Gastroesophageal sphincter (tissue), 4 donors: Measurements from ENCODE around the gene WDR5. TPM values are rescaled to one million over a fixed set of nuclear protein-coding genes. Genes with fewer than 3 reads are reported as not detected.

ENCODE experiments used
- ATAC-seq: fragments of 150-250 bp; one replicate; pipeline ENCODE4 v1.9.1; 2016; ENCODE audit warnings: mild to moderate bottlenecking, moderate library complexity
- H3K27ac ChIP-seq, 4 donors: fragments of 200-600 bp; sonication (generic) in 3 of 4; 1 replicate in 3 of 4; 2 replicates in 1 of 4; pipeline ENCODE4 v1.5.1; 2016 to 2019
- H3K27me3 ChIP-seq: fragments of 200-600 bp; sonication (generic); one replicate; pipeline ENCODE4 v1.5.1; 2019
- H3K36me3 ChIP-seq, 2 donors: fragments of 200-600 bp; sonication (generic); one replicate each; pipeline ENCODE4 v1.5.1; 2019; ENCODE audit warnings: control low read depth in 1 of 2
- H3K4me1 ChIP-seq, 3 donors: fragments of 200-600 bp; sonication (generic); 1 replicate in 2 of 3; 2 replicates in 1 of 3; pipeline ENCODE4 v1.5.1; 2016 to 2019; ENCODE audit warnings: control low read depth in 2 of 3
- H3K4me3 ChIP-seq, 2 donors: fragments of 200-600 bp; sonication (generic); one replicate each; pipeline ENCODE4 v1.5.1; 2019; ENCODE audit warnings: mild to moderate bottlenecking in 1 of 2, moderate library complexity in 1 of 2
- H3K9me3 ChIP-seq, 3 donors: fragments of 200-600 bp; sonication (generic); one replicate each; pipeline ENCODE4 v1.5.1; 2017 to 2019; ENCODE audit warnings: control low read depth in 2 of 3
- EP300 ChIP-seq: sonication (generic); formaldehyde crosslinking; IDR thresholded peaks from one replicate; pipeline ENCODE4 v1.6.1; 2017; ENCODE audit warnings: antibody characterized with exemption, mild to moderate bottlenecking
- POLR2A ChIP-seq, 2 donors: fragments of 450-650 bp; IDR thresholded peaks; one replicate each; pipeline ENCODE4 v1.6.1; 2017; ENCODE audit warnings: antibody characterized with exemption in 2 of 2, mild to moderate bottlenecking in 2 of 2, moderate library complexity in 1 of 2
- POLR2AphosphoS5 ChIP-seq: sonication (generic); formaldehyde crosslinking; IDR thresholded peaks from one replicate; pipeline ENCODE4 v1.6.1; 2017; ENCODE audit warnings: antibody characterized with exemption
- WGBS, 2 donors: methylation state at CpG; one replicate each; pipeline ENCODE4 v1.1.5; 2018; ENCODE audit warnings: low coverage in 1 of 2; 5-methylcytosine and 5-hydroxymethylcytosine counted together
- total RNA-seq, 4 donors: library from RNA; depleted of rRNA; stranded (reverse); fragments of >200 nt; gene quantifications; one replicate each; pipeline ENCODE4 v1.1.0, GENCODE V29; 2016
- TF ChIP-seq, protein P1 (sequence below), 4 experiments: fragments of 200-600 bp in 2 of 4; fragments of 450-650 bp in 2 of 4; sonication (generic) in 1 of 4; IDR thresholded peaks; one replicate each; pipeline ENCODE4 v1.5.1; 2017 to 2019; ENCODE audit warnings: antibody characterized with exemption in 4 of 4, mild to moderate bottlenecking in 2 of 4, moderate library complexity in 2 of 4

The WDR5 gene
- total RNA-seq, 4 donors from 2014 or later = 16.4 to 30.2 (median 24.8) TPM

DNA sequence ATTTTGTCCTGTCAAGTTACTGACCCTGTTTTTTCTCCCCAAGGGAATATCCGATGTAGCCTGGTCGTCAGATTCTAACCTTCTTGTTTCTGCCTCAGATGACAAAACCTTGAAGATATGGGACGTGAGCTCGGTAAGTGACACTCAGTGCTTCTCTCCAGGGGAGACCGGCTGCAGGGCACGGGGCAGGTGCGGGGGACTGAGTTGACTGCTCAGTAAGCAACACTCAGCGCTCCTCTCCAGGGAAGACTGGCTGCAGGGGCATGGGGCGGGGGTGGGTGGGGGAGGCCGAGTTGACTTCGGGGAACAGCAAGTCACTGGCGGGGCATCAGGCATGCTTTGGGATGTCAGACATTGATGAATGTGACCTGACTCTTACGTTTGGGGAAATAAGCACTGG, 6.0 kb downstream of the WDR5 start:
- WGBS, 2 donors = 74% methylated on average over 8 of the region's 13 CpGs; no CpG with 5 or more reads in 1 of the 2 donors
- ATAC-seq = no peak
- Histone ChIP-seq H3K4me3 (no peak overlapping the region), H3K4me1 (peaks cover 0 to 33% (median 21%) of the 10 kb centered on the region in 3 donors), H3K36me3 (peaks cover 0 to 73% of the 10 kb centered on the region in 2 donors), H3K27me3 (no peaks in the 10 kb centered on the region), H3K9me3 (no peaks in the 10 kb centered on the region), H3K27ac (no peak overlapping the region)
- TF ChIP-seq POLR2AphosphoS5 (no peak), POLR2A (IDR thresholded peaks at IDR 0.05) (no peak)
- TF ChIP-seq, protein P1, sequence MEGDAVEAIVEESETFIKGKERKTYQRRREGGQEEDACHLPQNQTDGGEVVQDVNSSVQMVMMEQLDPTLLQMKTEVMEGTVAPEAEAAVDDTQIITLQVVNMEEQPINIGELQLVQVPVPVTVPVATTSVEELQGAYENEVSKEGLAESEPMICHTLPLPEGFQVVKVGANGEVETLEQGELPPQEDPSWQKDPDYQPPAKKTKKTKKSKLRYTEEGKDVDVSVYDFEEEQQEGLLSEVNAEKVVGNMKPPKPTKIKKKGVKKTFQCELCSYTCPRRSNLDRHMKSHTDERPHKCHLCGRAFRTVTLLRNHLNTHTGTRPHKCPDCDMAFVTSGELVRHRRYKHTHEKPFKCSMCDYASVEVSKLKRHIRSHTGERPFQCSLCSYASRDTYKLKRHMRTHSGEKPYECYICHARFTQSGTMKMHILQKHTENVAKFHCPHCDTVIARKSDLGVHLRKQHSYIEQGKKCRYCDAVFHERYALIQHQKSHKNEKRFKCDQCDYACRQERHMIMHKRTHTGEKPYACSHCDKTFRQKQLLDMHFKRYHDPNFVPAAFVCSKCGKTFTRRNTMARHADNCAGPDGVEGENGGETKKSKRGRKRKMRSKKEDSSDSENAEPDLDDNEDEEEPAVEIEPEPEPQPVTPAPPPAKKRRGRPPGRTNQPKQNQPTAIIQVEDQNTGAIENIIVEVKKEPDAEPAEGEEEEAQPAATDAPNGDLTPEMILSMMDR (IDR thresholded peaks at IDR 0.05) = no peak

GRCh38 chr9:134144801-134145200, 8.9 kb downstream of the WDR5 start:
- Histone ChIP-seq H3K4me3 (no peak overlapping the region), H3K27ac (no peak overlapping the region), H3K36me3 (peaks cover 0 to 100% of the 10 kb centered on the region in 2 donors), H3K9me3 (no peaks in the 10 kb centered on the region), H3K4me1 (peaks cover 0 to 4% (median 0%) of the 10 kb centered on the region in 3 donors), H3K27me3 (no peaks in the 10 kb centered on the region)
- 20 to 32% methylated on average over 1 to 2 of the region's 4 CpGs for WGBS, 2 donors
- no peak for TF ChIP-seq EP300
- TF ChIP-seq POLR2AphosphoS5 = no peak
- no peak for TF ChIP-seq POLR2A (IDR thresholded peaks at IDR 0.05)
- TF ChIP-seq, protein P1 (IDR thresholded peaks at IDR 0.05) = no peak
- no peak for ATAC-seq

- H3K27ac ChIP-seq = no peak overlapping the region
- WGBS, 2 donors = 89% methylated on average over 5 of the region's 9 CpGs; no CpG with 5 or more reads in 1 of the 2 donors
- H3K27me3 ChIP-seq = no peaks in the 10 kb centered on the region
- ATAC-seq = no peak
- TF ChIP-seq, protein P1 (IDR thresholded peaks at IDR 0.05) = no peak
- TF ChIP-seq EP300 = no peak
- no peak for TF ChIP-seq POLR2A (IDR thresholded peaks at IDR 0.05)
- TF ChIP-seq POLR2AphosphoS5 = no peak
- no peaks in the 10 kb centered on the region for H3K4me1 ChIP-seq
- no peaks in the 10 kb centered on the region for H3K9me3 ChIP-seq
- no peak overlapping the region for H3K4me3 ChIP-seq
- H3K36me3 ChIP-seq = peaks cover 0 to 100% of the 10 kb centered on the region in 2 donors
Measured at GRCh38 chr9:134145262-134145661, 9.4 kb downstream of the WDR5 start.

DNA sequence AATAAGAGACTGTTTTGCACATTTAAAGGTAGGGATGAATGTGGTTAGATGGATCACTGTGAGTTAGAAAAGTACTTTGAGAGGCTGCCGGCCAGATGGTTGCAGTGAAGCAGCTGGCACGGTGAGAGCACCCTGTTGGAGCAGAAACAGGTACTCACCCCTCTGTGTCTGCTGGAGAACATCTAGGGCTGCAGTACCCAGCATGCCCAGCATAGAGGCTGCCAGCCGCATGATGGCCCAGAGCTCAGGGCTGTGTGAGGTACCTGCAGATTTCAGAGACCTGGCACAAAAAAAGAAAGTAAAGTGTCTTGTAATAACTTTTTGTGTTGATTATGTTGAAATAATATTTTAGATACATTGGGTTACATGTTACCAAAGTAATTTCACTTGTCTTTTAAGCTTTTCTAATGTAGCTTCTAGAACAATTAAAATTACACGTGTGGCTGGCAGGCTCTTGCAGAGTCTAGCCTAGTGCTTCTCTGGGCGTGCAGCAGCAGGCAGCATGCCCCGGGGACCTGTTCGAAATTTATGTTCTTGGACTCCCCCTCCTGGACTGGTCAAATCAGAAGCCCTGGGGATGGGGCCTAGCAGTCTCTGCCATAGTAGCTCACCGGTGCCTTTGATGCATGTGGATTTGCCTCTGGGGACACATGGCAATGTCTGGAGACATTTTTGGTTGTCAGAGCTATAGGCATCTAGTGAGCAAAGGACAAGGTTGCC, 11.1 kb downstream of the WDR5 start:
- no peaks in the 10 kb centered on the region for H3K9me3 ChIP-seq
- ATAC-seq = no peak
- peaks cover 0 to 100% of the 10 kb centered on the region in 2 donors for H3K36me3 ChIP-seq
- no peak overlapping the region for H3K4me3 ChIP-seq
- TF ChIP-seq, protein P1 (IDR thresholded peaks at IDR 0.05) = no peak
- TF ChIP-seq EP300 (no peak), POLR2AphosphoS5 (no peak), POLR2A (IDR thresholded peaks at IDR 0.05) (no peak)
- no peaks in the 10 kb centered on the region for H3K27me3 ChIP-seq
- no peak overlapping the region for H3K27ac ChIP-seq
- WGBS, 2 donors = 59 to 66% methylated on average over 6 to 7 of the region's 8 CpGs
- no peaks in the 10 kb centered on the region for H3K4me1 ChIP-seq

DNA sequence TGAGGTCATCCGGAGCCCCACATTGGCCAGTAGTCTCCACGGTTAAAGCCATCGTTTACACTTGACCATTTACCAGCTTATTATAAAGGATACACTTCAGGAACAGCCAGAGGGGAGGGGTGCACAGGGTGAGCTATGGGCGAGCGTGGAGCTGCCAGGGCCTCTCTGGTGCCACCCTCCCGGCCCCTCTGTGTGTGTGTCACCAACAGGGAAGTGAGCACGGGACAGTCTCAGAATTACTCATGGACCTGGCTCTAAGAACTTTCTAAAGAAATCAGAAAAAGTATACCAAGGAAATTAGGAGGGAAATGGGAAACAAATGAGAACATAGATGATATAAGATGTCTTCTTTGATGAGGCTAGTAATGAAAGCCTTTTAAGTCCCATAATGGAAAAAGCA, 13.5 kb downstream of the WDR5 start:
- Histone ChIP-seq H3K4me3 (no peak overlapping the region), H3K36me3 (peaks cover 0 to 100% of the 10 kb centered on the region in 2 donors)

More for the DNA sequence above, 13.5 kb downstream of the WDR5 start:
- no peak for ATAC-seq
- H3K4me1 ChIP-seq = no peaks in the 10 kb centered on the region
- H3K27me3 ChIP-seq = no peaks in the 10 kb centered on the region
- H3K27ac ChIP-seq = no peak overlapping the region
- WGBS, 2 donors = 79% methylated on average over 5 of the region's 7 CpGs; no CpG with 5 or more reads in 1 of the 2 donors
- H3K9me3 ChIP-seq = no peaks in the 10 kb centered on the region
- TF ChIP-seq EP300 (no peak), POLR2AphosphoS5 (no peak), POLR2A (IDR thresholded peaks at IDR 0.05) (no peak)
- TF ChIP-seq, protein P1 (IDR thresholded peaks at IDR 0.05) = no peak
